Hematopoietic multipotent progenitor cell treated with erythropoietin and hydrocortisone succinate and interleukin-3 and kit ligand, for 17 days (in vitro differentiated cells): ENCODE measurements around the gene LGALS3BP.
"Not testable (repeated sequence)": the region's sequence is repeated elsewhere in the genome, so short reads cannot be mapped to it uniquely, and the experiment has no call there.

Experiments used
- DNase-seq: peaks from one replicate; pipeline ENCODE4 v3.0.0-alpha.2; 2015; ENCODE audit warnings: low spot score

The LGALS3BP gene

GRCh38 chr17:78979780-78980623 is at the start of gene LGALS3BP:
Gene LGALS3BP (minus strand): TSS chr17:78979923. CDS start chr17:78977191, 2,732 bp downstream.
- no peak for DNase-seq

- DNase-seq = no peak
Observed at GRCh38 chr17:79028496-79029326, 49.0 kb upstream of the LGALS3BP start.

GRCh38 chr17:79027925-79028491 is 48.3 kb upstream of the LGALS3BP start:
- no peak for DNase-seq

- DNase-seq = no peak
Observed at GRCh38 chr17:79027274-79027924, 47.7 kb upstream of the LGALS3BP start.

GRCh38 chr17:79026376-79027273 is 46.9 kb upstream of the LGALS3BP start:
- no peak for DNase-seq

GRCh38 chr17:79024901-79025737 is 45.4 kb upstream of the LGALS3BP start:
- DNase-seq = no peak

GRCh38 chr17:79023886-79024771 is 44.4 kb upstream of the LGALS3BP start, which contains the start of gene C1QTNF1:
Gene C1QTNF1 (plus strand): TSS chr17:79024169. CDS start chr17:79043969, 19,800 bp downstream.
- no peak for DNase-seq

GRCh38 chr17:79023180-79023705 is 43.5 kb upstream of the LGALS3BP start:
- no peak for DNase-seq

GRCh38 chr17:79022507-79022991 is 42.8 kb upstream of the LGALS3BP start:
- no peak for DNase-seq

GRCh38 chr17:79021929-79022328 is 42.2 kb upstream of the LGALS3BP start:
- not testable (repeated sequence) for DNase-seq

- DNase-seq = no peak
Observed at GRCh38 chr17:79020631-79021301, 41.0 kb upstream of the LGALS3BP start.

- peak; percentile 42 for DNase-seq
Observed at GRCh38 chr17:79019632-79020584, 40.2 kb upstream of the LGALS3BP start.

GRCh38 chr17:79019261-79019631 is 39.5 kb upstream of the LGALS3BP start:
- DNase-seq = no peak

- DNase-seq = no peak
Observed at GRCh38 chr17:79018370-79018695, 38.6 kb upstream of the LGALS3BP start.

- DNase-seq = no peak
Observed at GRCh38 chr17:79017546-79018369, 38.0 kb upstream of the LGALS3BP start.

GRCh38 chr17:79014158-79014758 is 34.5 kb upstream of the LGALS3BP start:
- no peak for DNase-seq
